Measurements from ENCODE around the gene GAB3. TPM values are rescaled to one million over a fixed set of nuclear protein-coding genes. Genes with fewer than 3 reads are reported as not detected.
A peak's percentile ranks its signal among the peaks of the same experiment; 100 is the strongest.

Gene GAB3
- 3.8 and 6.0 TPM in 2 replicates for total RNA-seq

GRCh38 chrX:154750301-154751202 lies at the start of gene GAB3:
Gene GAB3 (minus strand): TSS chrX:154751077. CDS start chrX:154751025, 52 bp downstream.
- no peak for DNase-seq (ENCODE audit: low read depth, low spot score)

- peak; percentile 66 for DNase-seq (ENCODE audit: low read depth, low spot score)
Observed at GRCh38 chrX:154799556-154800348, 48.9 kb upstream of the GAB3 start.

GRCh38 chrX:154797006-154797405 lies 46.1 kb upstream of the GAB3 start:
- DNase-seq (ENCODE audit: low read depth, low spot score): no peak

GRCh38 chrX:154795016-154795415 lies 44.1 kb upstream of the GAB3 start:
- DNase-seq (ENCODE audit: low read depth, low spot score): no peak

- DNase-seq (ENCODE audit: low read depth, low spot score): no peak
Observed at GRCh38 chrX:154793084-154793795, 42.4 kb upstream of the GAB3 start.

- no peak for DNase-seq (ENCODE audit: low read depth, low spot score)
Observed at GRCh38 chrX:154791939-154792338, 41.1 kb upstream of the GAB3 start.

- no peak for DNase-seq (ENCODE audit: low read depth, low spot score)
Observed at GRCh38 chrX:154791467-154791866, 40.6 kb upstream of the GAB3 start.

- no peak for DNase-seq (ENCODE audit: low read depth, low spot score)
Observed at GRCh38 chrX:154785716-154786115, 34.8 kb upstream of the GAB3 start.

GRCh38 chrX:154784149-154784995 lies 33.5 kb upstream of the GAB3 start:
- DNase-seq (ENCODE audit: low read depth, low spot score): no peak

GRCh38 chrX:154780968-154781367 lies 30.1 kb upstream of the GAB3 start:
- no peak for DNase-seq (ENCODE audit: low read depth, low spot score)

- no peak for DNase-seq (ENCODE audit: low read depth, low spot score)
Observed at GRCh38 chrX:154779261-154779660, 28.4 kb upstream of the GAB3 start.

GRCh38 chrX:154776753-154777152 lies 25.9 kb upstream of the GAB3 start:
- no peak for DNase-seq (ENCODE audit: low read depth, low spot score)

GRCh38 chrX:154775419-154776349 lies 24.8 kb upstream of the GAB3 start:
- no peak for DNase-seq (ENCODE audit: low read depth, low spot score)

- no peak for DNase-seq (ENCODE audit: low read depth, low spot score)
Observed at GRCh38 chrX:154774622-154775021, 23.7 kb upstream of the GAB3 start.

GRCh38 chrX:154762537-154763296 lies 11.8 kb upstream of the GAB3 start, which contains the start of gene DKC1:
Gene DKC1 (plus strand): TSS chrX:154762864. CDS start chrX:154762966, 102 bp downstream.
- DNase-seq (ENCODE audit: low read depth, low spot score): peak; percentile 82

GRCh38 chrX:154761977-154762536 lies 11.2 kb upstream of the GAB3 start:
- no peak for DNase-seq (ENCODE audit: low read depth, low spot score)

- no peak for DNase-seq (ENCODE audit: low read depth, low spot score)
Observed at GRCh38 chrX:154758696-154759095, 7.8 kb upstream of the GAB3 start.

GRCh38 chrX:154751669-154752271 lies 893 bp upstream of the GAB3 start:
- DNase-seq (ENCODE audit: low read depth, low spot score): no peak

Data from pulmonary artery endothelial cell (primary cell).